A549 (cell line): Measurements from ENCODE around the gene ANGPTL5. TPM values are rescaled to one million over a fixed set of nuclear protein-coding genes. Genes with fewer than 3 reads are reported as not detected.

Experiments used
- ATAC-seq, 2 experiments: fragments of 200-7000 bp in 1 of 2; fragments of >200 bp in 1 of 2; cut with Nextera tagmentation in 1 of 2; cut with Tn5 transposase in 1 of 2; 3 replicates each; pipeline versions ENCODE4 v1.8.0 to v1.9.1; 2018 to 2020; ENCODE audit warnings: mild to moderate bottlenecking in 1 of 2, moderate library complexity in 1 of 2
- CTCF ChIA-PET: fragments of 300-600 bp; sonication (Branson Sonifier 250); formaldehyde crosslinking; extraction: SDS; loops from one replicate; lab custom pipeline; 2021; ENCODE audit warnings: antibody characterized with exemption, inconsistent platforms; lab: Yijun Ruan, JAX
- POLR2A ChIA-PET: fragments of 350-600 bp; formaldehyde crosslinking; extraction: SDS; loops from one replicate; lab custom pipeline; 2021; ENCODE audit warnings: antibody characterized with exemption, inconsistent platforms; lab: Yijun Ruan, JAX
- DNase-seq, 2 experiments: peaks; one replicate each; pipeline versions ENCODE4 v3.0.0 to v3.0.0-alpha.2; 2011 to 2016; ENCODE audit warnings: low read depth in 1 of 2, low spot score in 1 of 2
- FAIRE-seq: peaks from 2 replicates; lab custom pipeline; 2011; peaks lifted over from hg19 to GRCh38; lab: Jason Lieb, UNC
- H3K27ac ChIP-seq, 2 experiments: fragments of >200 bp; sonication (Bioruptor Twin); formaldehyde crosslinking; 3 replicates each; pipeline ENCODE4 v1.5.1; 2016 to 2017
- H3K4me1 ChIP-seq: fragments of >200 bp; sonication (Bioruptor Twin); formaldehyde crosslinking; 3 replicates; pipeline ENCODE4 v1.6.1; 2016
- H3K4me2 ChIP-seq: fragments of >200 bp; sonication (Bioruptor Twin); formaldehyde crosslinking; 3 replicates; pipeline ENCODE4 v1.6.1; 2016
- H3K4me3 ChIP-seq: fragments of >200 bp; sonication (Bioruptor Twin); formaldehyde crosslinking; 3 replicates; pipeline ENCODE4 v1.5.1; 2016
- H3K9me3 ChIP-seq: fragments of >200 bp; sonication (Bioruptor Twin); formaldehyde crosslinking; 3 replicates; pipeline ENCODE4 v1.6.1; 2016
- BHLHE40 ChIP-seq: IDR thresholded peaks from 2 replicates; pipeline ENCODE4 v1.6.1; 2012; ENCODE audit warnings: low read depth, low read length, inconsistent platforms
- CBX2 ChIP-seq: fragments of 200-600 bp; sonication (generic); IDR thresholded peaks from 2 replicates; pipeline ENCODE4 v1.6.1; 2016; ENCODE audit warnings: low read depth, mild to moderate bottlenecking, borderline replicate concordance
- CEBPB ChIP-seq, 2 experiments: fragments of >200 bp in 1 of 2; sonication (Bioruptor Twin) in 1 of 2; formaldehyde crosslinking in 1 of 2; IDR thresholded peaks; 2 replicates each; pipeline ENCODE4 v1.6.1; 2012 to 2016
- CHD2 ChIP-seq: fragments of 150-350 bp; IDR thresholded peaks from 2 replicates; pipeline ENCODE4 v1.6.1; 2014; ENCODE audit warnings: low read length; ENCODE audit not compliant: partially characterized antibody
- EHF ChIP-seq: fragments of 250-450 bp; sonication (Bioruptor Pico); IDR thresholded peaks from 2 replicates; pipeline ENCODE4 v1.5.0; 2020; ENCODE audit warnings: mild to moderate bottlenecking
- EP300 ChIP-seq, 2 experiments: fragments of >200 bp; sonication (Bioruptor Twin); formaldehyde crosslinking; IDR thresholded peaks; 2 replicates in 1 of 2; 3 replicates in 1 of 2; pipeline ENCODE4 v1.6.1; 2016 to 2017
- FOXS1 ChIP-seq: fragments of 250-450 bp; sonication (Bioruptor Pico); IDR thresholded peaks from 2 replicates; pipeline ENCODE4 v1.5.0; 2020; ENCODE audit warnings: mild to moderate bottlenecking, moderate library complexity
- GATA3 ChIP-seq: IDR thresholded peaks from 2 replicates; pipeline ENCODE4 v1.6.1; 2012; ENCODE audit warnings: borderline replicate concordance
- HMGXB4 ChIP-seq: fragments of 250-450 bp; sonication (Bioruptor Pico); IDR thresholded peaks from 2 replicates; pipeline ENCODE4 v1.5.0; 2021; ENCODE audit warnings: mild to moderate bottlenecking, moderate library complexity, borderline replicate concordance
- JUN ChIP-seq, 2 experiments: fragments of >200 bp; sonication (Bioruptor Twin); formaldehyde crosslinking; IDR thresholded peaks; 2 replicates in 1 of 2; 3 replicates in 1 of 2; pipeline ENCODE4 v1.6.1; 2016 to 2017
- JUNB ChIP-seq: fragments of >200 bp; sonication (Bioruptor Twin); formaldehyde crosslinking; IDR thresholded peaks from 2 replicates; pipeline ENCODE4 v1.6.1; 2016
- KDM5A ChIP-seq: fragments of 200-600 bp; sonication (generic); IDR thresholded peaks from 2 replicates; pipeline ENCODE4 v1.6.1; 2016; ENCODE audit warnings: antibody characterized with exemption, mild to moderate bottlenecking
- MAX ChIP-seq: IDR thresholded peaks from 2 replicates; pipeline ENCODE4 v1.6.1; 2012
- POLR2A ChIP-seq: IDR thresholded peaks from 2 replicates; pipeline ENCODE4 v1.6.1; 2012; ENCODE audit warnings: mild to moderate bottlenecking, low read length
- POLR2AphosphoS2 ChIP-seq: conservative IDR thresholded peaks from 2 replicates; pipeline ENCODE4 v1.6.1; 2012; ENCODE audit warnings: low read length, improper control_type of control experiment, inconsistent platforms
- RFX5 ChIP-seq: fragments of 450-650 bp; IDR thresholded peaks from 2 replicates; pipeline ENCODE4 v1.7.1; 2014; ENCODE audit warnings: antibody characterized with exemption, mild to moderate bottlenecking, moderate library complexity
- SMC3 ChIP-seq: fragments of >200 bp; sonication (Bioruptor Twin); formaldehyde crosslinking; IDR thresholded peaks from 3 replicates; pipeline ENCODE4 v1.6.1; 2018; ENCODE audit warnings: inconsistent platforms
- ZC3H11A ChIP-seq: fragments of 450-650 bp; IDR thresholded peaks from 2 replicates; pipeline ENCODE4 v1.6.1; 2014; ENCODE audit warnings: antibody characterized with exemption, mild to moderate bottlenecking
- ZFP36 ChIP-seq: fragments of 450-650 bp; IDR thresholded peaks from 2 replicates; pipeline ENCODE4 v1.6.1; 2014; ENCODE audit warnings: borderline replicate concordance; ENCODE audit not compliant: partially characterized antibody
- WGBS: methylation state at CpG from one replicate; pipeline ENCODE4 v1.1.6; 2017; ENCODE audit errors: missing lambda C conversion rate; 5-methylcytosine and 5-hydroxymethylcytosine counted together
- polyA plus RNA-seq, 4 experiments: library from polyadenylated mRNA; depleted of rRNA in 3 of 4; stranded (reverse); fragments of >200 nt; fragmentation: RNase III in 1 of 4; extraction: RNeasy Plus Mini Kit Qiagen cat#74134 plus additional on column Dnase treatment in 1 of 4; gene quantifications; 2 replicates in 3 of 4; 3 replicates in 1 of 4; pipeline ENCODE4 v1.2.3, GENCODE V29; 2011 to 2017
- TF ChIP-seq, protein P1 (sequence below): fragments of 450-650 bp; IDR thresholded peaks from 2 replicates; pipeline ENCODE4 v1.6.1; 2014; ENCODE audit warnings: antibody characterized with exemption

Gene ANGPTL5
- polyA plus RNA-seq, 2 of the 4 experiments (the other 2 are of a cell fraction): not detected

GRCh38 chr11:101889767-101890166, 26.6 kb downstream of the ANGPTL5 start:
- TF ChIP-seq KDM5A: no peak
- TF ChIP-seq CHD2: no peak
- no peak for TF ChIP-seq EP300 (IDR thresholded peaks at IDR 0.05)

GRCh38 chr11:101885631-101886030, 30.7 kb downstream of the ANGPTL5 start:
- FAIRE-seq (no peak), ATAC-seq (no peak)
- no peak overlapping the region for H3K4me3 ChIP-seq
- CTCF ChIA-PET: interaction anchor here (1.0 kb wide), 1 partner anchor 25 kb away, joined by 4 read pairs; no protein-coding TSS in a partner anchor
- H3K27ac ChIP-seq: no peak overlapping the region
- no peak overlapping the region for H3K4me2 ChIP-seq
- H3K4me1 ChIP-seq: no peaks in the 10 kb centered on the region
- WGBS: 70% methylated on average over 4 of the region's 4 CpGs
- TF ChIP-seq JUNB (no peak), MAX (no peak), ZC3H11A (no peak), POLR2AphosphoS2 (no peak), CEBPB (IDR thresholded peaks at IDR 0.05) (no peak), EHF (CRISPR knock-in tag) (no peak), JUN (IDR thresholded peaks at IDR 0.05) (no peak), BHLHE40 (no peak), POLR2A (no peak)
- TF ChIP-seq, all 56 proteins: peak for 0
- POLR2A ChIA-PET: no interaction called here
- no peaks in the 10 kb centered on the region for H3K9me3 ChIP-seq
- DNase-seq: no peak

More at GRCh38 chr11:101889767-101890166, 26.6 kb downstream of the ANGPTL5 start:
- Histone ChIP-seq H3K4me2 (no peak overlapping the region; the same call in 2 of the 3 replicates), H3K4me1 (no peaks in the 10 kb centered on the region), H3K9me3 (no peaks in the 10 kb centered on the region), H3K4me3 (no peak overlapping the region), H3K27ac (no peak overlapping the region)
- ChIA-PET CTCF (interaction anchor here (1.6 kb wide), 1 partner anchor 10 kb away, joined by 5 read pairs; no protein-coding TSS in a partner anchor), POLR2A (no interaction called here)
- whole genome bisulfite sequencing: 79% methylated on average over 4 of the region's 4 CpGs
- ATAC-seq: no peak
- no peak for FAIRE-seq
- DNase-seq: no peak

DNA sequence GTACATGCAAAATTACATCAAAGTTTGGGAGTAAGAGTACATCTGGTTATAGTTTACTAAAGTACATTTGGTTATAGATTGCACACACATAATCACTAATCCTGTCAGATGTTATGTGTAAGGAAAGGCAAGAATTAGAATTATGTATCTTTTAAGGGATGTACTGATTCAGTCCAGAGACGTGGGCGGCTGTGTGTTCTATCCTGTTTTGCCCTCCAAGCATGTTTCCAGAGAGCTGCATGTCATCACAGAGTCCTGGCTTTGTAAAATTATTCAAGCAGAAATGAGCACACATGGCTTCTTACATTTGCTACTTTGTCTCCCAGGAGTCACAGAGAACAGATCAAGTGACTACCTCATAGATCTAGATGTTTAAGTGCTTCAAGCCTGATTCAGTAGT, 34.7 kb downstream of the ANGPTL5 start:
- H3K4me3 ChIP-seq: no peak overlapping the region
- no peaks in the 10 kb centered on the region for H3K9me3 ChIP-seq
- TF ChIP-seq, protein P1, sequence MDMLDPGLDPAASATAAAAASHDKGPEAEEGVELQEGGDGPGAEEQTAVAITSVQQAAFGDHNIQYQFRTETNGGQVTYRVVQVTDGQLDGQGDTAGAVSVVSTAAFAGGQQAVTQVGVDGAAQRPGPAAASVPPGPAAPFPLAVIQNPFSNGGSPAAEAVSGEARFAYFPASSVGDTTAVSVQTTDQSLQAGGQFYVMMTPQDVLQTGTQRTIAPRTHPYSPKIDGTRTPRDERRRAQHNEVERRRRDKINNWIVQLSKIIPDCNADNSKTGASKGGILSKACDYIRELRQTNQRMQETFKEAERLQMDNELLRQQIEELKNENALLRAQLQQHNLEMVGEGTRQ: no peak
- TF ChIP-seq HMGXB4 (CRISPR knock-in tag) (no peak), ZFP36 (no peak), CBX2 (no peak), GATA3 (no peak), CEBPB (IDR thresholded peaks at IDR 0.05) (no peak), SMC3 (no peak), RFX5 (no peak), POLR2AphosphoS2 (no peak), FOXS1 (CRISPR knock-in tag) (no peak)
- ATAC-seq: no peak
- ChIA-PET CTCF (interaction anchor here (0.9 to 3.2 kb wide), 4 partner anchors 15 to 126 kb away, joined by 3 to 26 read pairs (median 4); no protein-coding TSS in a partner anchor), POLR2A (no interaction called here)
- no peaks in the 10 kb centered on the region for H3K4me1 ChIP-seq
- 100% methylated on average over 2 of the region's 2 CpGs for WGBS
- DNase-seq: no peak
- FAIRE-seq: no peak
- no peak overlapping the region for H3K4me2 ChIP-seq
- H3K27ac ChIP-seq: no peak overlapping the region
